Measurements from ENCODE around the gene C22orf23. TPM values are rescaled to one million over a fixed set of nuclear protein-coding genes. Genes with fewer than 3 reads are reported as not detected.
"Not testable (repeated sequence)": the region's sequence is repeated elsewhere in the genome, so short reads cannot be mapped to it uniquely, and the experiment has no call there.

C22orf23 gene
- total RNA-seq, 1 experiment from 2014 or later = 1.0 TPM

DNA sequence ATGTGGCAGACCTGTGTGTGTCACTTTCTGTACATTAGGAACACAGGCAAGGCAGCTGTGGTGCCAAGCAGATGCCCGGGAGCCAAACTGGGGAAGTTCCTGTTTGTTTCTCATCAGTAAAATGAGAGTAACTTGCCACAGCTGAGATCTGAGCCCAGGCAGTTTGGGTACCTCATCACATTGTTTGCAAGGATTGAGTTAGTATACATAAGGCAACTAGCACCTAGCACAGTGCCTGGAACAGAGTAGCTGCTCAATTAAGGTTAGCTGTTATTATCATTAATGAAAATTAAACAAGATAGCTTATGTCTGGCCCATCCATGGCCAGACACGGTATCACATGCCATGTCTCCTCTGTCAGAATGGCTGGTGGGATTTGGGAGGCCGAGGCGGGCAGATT, 23.1 kb upstream of the C22orf23 start:
- POLR2A ChIA-PET (ENCODE audit: unreplicated experiment) = no interaction called here
- BruUV-seq (replicated peaks) = no TSS peak
- CTCF ChIA-PET = interaction anchor here (0.5 kb wide), 1 partner anchor 120 kb away, joined by 7 read pairs; no protein-coding TSS in a partner anchor
- H3K27me3 ChIP-seq (ENCODE audit: insufficient read depth, low read depth) = no peaks in the 10 kb centered on the region
- H3F3A ChIP-seq (ENCODE audit: insufficient read depth, low read depth) = peaks cover 4% of the 10 kb centered on the region; the same call in 1 of the 2 replicates
- intact Hi-C loops (cut with micrococcal nuclease; ENCODE audit: unreplicated experiment) = no loop called here
- H4K20me1 ChIP-seq (ENCODE audit: insufficient read depth) = no peaks in the 10 kb centered on the region; the same call in 1 of the 2 replicates
- no peaks in the 10 kb centered on the region for H3K4me1 ChIP-seq (replicated peaks; ENCODE audit: insufficient read depth)
- no peaks in the 10 kb centered on the region for H3K79me2 ChIP-seq (ENCODE audit: low read depth)
- no peak overlapping the region for H3K27ac ChIP-seq
- no peak for DNase-seq
- TF ChIP-seq EZH2 (IDR thresholded peaks at IDR 0.05; ENCODE audit: low read depth) = no peak
- TF ChIP-seq, protein P1, sequence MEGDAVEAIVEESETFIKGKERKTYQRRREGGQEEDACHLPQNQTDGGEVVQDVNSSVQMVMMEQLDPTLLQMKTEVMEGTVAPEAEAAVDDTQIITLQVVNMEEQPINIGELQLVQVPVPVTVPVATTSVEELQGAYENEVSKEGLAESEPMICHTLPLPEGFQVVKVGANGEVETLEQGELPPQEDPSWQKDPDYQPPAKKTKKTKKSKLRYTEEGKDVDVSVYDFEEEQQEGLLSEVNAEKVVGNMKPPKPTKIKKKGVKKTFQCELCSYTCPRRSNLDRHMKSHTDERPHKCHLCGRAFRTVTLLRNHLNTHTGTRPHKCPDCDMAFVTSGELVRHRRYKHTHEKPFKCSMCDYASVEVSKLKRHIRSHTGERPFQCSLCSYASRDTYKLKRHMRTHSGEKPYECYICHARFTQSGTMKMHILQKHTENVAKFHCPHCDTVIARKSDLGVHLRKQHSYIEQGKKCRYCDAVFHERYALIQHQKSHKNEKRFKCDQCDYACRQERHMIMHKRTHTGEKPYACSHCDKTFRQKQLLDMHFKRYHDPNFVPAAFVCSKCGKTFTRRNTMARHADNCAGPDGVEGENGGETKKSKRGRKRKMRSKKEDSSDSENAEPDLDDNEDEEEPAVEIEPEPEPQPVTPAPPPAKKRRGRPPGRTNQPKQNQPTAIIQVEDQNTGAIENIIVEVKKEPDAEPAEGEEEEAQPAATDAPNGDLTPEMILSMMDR (conservative IDR thresholded peaks at IDR 0.05) = no peak
- H2AFZ ChIP-seq = no peak overlapping the region
- no peaks in the 10 kb centered on the region for H3K9me3 ChIP-seq (ENCODE audit: insufficient read depth, low read depth)
- H3K9me2 ChIP-seq (ENCODE audit: insufficient read depth) = no peaks in the 10 kb centered on the region
- H3K4me2 ChIP-seq = no peak overlapping the region
- no peaks in the 10 kb centered on the region for H3K36me3 ChIP-seq (ENCODE audit: low read depth)
- H3K4me3 ChIP-seq = no peak overlapping the region

DNA sequence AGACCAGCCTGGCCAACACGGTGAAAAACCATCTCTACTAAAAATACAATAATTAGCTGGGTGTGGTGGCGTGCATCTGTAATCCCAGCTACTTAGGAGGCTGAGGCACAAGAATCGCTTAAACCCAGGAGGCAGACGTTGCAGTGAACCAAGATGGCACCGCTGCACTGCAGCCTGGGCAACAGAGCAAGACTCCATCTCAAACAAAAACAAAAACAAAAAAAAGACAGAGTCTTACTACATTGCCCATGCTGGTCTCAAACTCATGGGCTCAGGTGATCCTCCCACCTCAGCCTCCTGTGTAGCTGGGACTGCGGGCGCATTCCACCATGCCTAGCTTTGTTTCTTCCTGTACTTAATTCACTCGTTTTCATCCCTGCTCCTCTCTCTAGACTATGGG, 22.6 kb upstream of the C22orf23 start:
- BruUV-seq (replicated peaks); H3F3A ChIP-seq (ENCODE audit: insufficient read depth, low read depth); intact Hi-C loops (cut with micrococcal nuclease; ENCODE audit: unreplicated experiment); H3K4me1 ChIP-seq (replicated peaks; ENCODE audit: insufficient read depth); H3K9me3 ChIP-seq (ENCODE audit: insufficient read depth, low read depth); H3K4me3 ChIP-seq; H4K20me1 ChIP-seq (ENCODE audit: insufficient read depth); H3K36me3 ChIP-seq (ENCODE audit: low read depth); H3K4me2 ChIP-seq; H3K9me2 ChIP-seq (ENCODE audit: insufficient read depth); H3K27me3 ChIP-seq (ENCODE audit: insufficient read depth, low read depth); H2AFZ ChIP-seq; H3K79me2 ChIP-seq (ENCODE audit: low read depth); H3K27ac ChIP-seq; DNase-seq: not testable (repeated sequence)
- ChIA-PET POLR2A (ENCODE audit: unreplicated experiment) (interaction anchor here (0.5 kb wide), 1 partner anchor 72 kb away, joined by 7 read pairs; no protein-coding TSS in a partner anchor), CTCF (interaction anchor here (0.5 kb wide), 1 partner anchor 119 kb away, joined by 7 read pairs; no protein-coding TSS in a partner anchor)

DNA sequence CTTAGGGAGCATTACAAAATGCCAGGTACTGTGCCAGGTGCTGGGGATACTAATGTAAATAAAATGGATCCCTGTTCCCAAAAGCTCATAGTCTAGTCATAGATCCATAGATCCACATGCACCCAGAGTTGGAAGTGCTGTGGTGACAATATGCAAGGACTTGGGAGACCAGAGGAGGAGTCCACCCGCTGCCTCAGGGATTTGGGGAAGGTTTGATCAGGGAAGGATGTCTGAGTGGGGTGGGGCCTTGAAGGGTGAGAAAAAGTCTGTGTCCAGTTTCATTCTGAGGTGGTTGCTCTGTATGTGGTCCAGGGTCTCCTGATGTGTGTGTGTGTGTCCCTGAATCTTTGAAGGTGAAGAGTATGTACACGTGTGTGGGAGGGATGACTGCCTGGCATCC, 21.8 kb upstream of the C22orf23 start:
- Histone ChIP-seq H3K27ac (no peak overlapping the region), H3K79me2 (ENCODE audit: low read depth) (no peaks in the 10 kb centered on the region), H4K20me1 (ENCODE audit: insufficient read depth) (no peaks in the 10 kb centered on the region; the same call in 1 of the 2 replicates), H3K27me3 (ENCODE audit: insufficient read depth, low read depth) (no peaks in the 10 kb centered on the region), H3K36me3 (ENCODE audit: low read depth) (no peaks in the 10 kb centered on the region), H3K4me2 (no peak overlapping the region), H3K4me1 (replicated peaks; ENCODE audit: insufficient read depth) (no peaks in the 10 kb centered on the region), H3K9me3 (ENCODE audit: insufficient read depth, low read depth) (no peaks in the 10 kb centered on the region), H3K4me3 (no peak overlapping the region), H3F3A (ENCODE audit: insufficient read depth, low read depth) (peaks cover 4% of the 10 kb centered on the region; the same call in 1 of the 2 replicates), H3K9me2 (ENCODE audit: insufficient read depth) (no peaks in the 10 kb centered on the region), H2AFZ (no peak overlapping the region)
- CTCF ChIA-PET = no interaction called here
- no TSS peak for BruUV-seq (replicated peaks)
- DNase-seq = no peak
- no peak for TF ChIP-seq EZH2 (IDR thresholded peaks at IDR 0.05; ENCODE audit: low read depth)
- TF ChIP-seq, protein P1 (conservative IDR thresholded peaks at IDR 0.05) = no peak
- POLR2A ChIA-PET (ENCODE audit: unreplicated experiment) = no interaction called here
- intact Hi-C loops (cut with micrococcal nuclease; ENCODE audit: unreplicated experiment) = no loop called here
